ENCODE measurements around the gene COL5A2.

COL5A2 gene

GRCh38 chr2:189179570-189179950, at the start of gene COL5A2:
COL5A2 (minus strand) TSS chr2:189179761; CDS start chr2:189179604, 157 bp downstream.
- no peak for DNase-seq

DNA sequence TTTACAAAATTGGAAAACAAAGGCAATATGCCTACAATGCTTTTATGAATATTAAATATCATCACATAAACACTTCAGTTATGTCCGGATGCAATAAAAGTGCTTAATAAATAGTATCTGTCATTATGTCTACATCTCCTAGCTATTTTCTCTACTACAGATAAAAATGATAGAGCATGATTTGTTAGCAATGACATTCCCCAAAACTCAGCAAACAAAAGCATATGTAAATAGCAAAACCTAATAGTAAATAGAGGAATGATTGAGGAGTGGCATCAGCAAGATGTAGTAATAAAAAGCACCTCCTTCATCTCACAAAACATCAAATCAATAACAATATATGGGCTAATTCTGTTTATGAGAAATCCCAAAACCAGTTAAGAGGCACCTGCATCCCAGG, 46.5 kb upstream of the COL5A2 start:
- no peak for DNase-seq

DNA sequence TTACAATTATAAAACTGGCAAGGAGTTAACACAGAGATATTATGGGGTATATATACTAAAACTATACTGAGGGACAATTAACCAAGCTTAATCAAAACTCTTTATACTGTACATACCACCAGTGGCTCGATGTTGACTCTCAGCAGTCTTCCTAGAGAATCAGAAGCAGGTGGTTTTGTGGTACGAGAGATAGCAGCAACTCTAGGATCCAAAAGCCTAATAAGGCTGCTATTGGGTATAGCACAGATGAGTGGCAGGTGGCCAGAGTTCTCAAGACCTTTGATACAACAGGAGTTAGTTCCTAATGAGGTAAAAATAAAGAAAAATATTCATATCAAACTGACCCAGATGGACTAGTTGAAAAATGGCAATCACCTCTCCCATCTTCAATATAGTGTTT, 45.5 kb upstream of the COL5A2 start:
- DNase-seq = no peak

GRCh38 chr2:189222468-189223105, 43.0 kb upstream of the COL5A2 start:
- DNase-seq = no peak

DNA sequence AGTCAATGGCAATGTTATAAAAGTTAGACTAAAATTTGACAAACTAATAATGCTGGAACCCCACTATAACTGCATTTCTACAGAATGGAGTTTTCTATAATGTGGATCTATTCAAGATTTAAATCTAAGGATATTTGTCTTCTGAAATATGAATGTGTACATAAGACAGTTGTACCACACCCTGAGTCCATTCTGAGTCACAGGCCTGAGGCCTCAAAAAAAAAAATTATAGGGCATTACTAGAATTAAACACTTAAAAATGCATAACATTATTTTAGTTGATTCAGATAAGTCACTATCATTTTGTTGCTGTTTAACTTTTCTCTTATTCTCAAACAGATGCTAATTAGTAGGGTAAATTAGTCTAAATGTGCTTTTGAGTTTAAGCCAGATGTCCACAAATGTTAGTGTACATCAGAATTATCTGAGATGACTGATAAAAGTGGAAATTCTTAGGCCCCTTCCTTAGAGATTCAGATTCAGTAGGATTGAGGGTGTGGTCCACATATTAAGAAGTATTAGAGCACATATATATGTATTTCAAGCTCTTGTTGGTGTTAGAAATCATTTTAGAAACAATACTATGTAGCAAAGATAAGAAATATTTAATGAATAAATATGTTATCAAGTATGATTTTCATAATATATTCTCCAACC, 42.4 kb upstream of the COL5A2 start:
- DNase-seq = no peak

GRCh38 chr2:189218236-189218635, 38.7 kb upstream of the COL5A2 start:
- no peak for DNase-seq

DNA sequence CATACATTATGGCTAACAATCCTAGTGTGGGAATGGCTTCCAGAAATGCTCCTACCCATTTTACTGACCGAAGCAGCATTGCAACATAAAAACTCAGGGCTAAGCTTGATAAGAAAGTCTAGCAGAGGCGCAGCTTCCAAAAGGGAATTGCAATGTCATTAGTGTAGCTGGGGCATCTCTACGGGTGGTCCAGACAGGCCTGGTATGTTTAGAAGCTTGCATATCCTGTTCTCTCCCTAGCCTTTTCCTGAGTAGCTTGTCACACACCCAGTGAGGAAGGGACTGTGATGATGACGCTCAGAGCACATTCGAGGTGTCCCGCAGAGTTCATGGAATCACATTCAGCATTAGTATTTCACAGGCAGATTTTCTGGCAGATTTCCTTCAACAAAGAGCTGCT, 38.0 kb upstream of the COL5A2 start:
- DNase-seq = no peak

- DNase-seq = no peak
Measured at GRCh38 chr2:189217051-189217450, 37.5 kb upstream of the COL5A2 start.

DNA sequence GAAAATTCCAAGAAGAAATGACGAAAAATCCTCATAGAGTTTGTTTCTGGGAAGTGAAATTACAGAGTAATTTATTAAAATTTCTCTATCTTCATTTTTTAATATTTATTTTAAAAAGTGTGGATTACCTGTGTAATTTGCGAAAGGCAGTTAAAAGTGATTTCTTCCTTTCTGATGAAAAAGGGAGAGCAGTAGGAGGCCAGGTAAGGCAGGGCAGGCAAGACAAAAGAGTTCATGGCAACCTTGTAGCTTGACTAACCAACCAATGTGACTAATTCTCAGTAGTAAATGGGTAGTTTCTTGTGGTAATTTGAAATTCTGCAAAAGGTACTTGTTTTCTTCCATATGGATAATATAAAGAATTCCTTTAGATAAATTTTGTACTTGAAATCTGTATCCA, 34.9 kb upstream of the COL5A2 start:
- no peak for DNase-seq

GRCh38 chr2:189213250-189213649, 33.7 kb upstream of the COL5A2 start:
- no peak for DNase-seq

DNA sequence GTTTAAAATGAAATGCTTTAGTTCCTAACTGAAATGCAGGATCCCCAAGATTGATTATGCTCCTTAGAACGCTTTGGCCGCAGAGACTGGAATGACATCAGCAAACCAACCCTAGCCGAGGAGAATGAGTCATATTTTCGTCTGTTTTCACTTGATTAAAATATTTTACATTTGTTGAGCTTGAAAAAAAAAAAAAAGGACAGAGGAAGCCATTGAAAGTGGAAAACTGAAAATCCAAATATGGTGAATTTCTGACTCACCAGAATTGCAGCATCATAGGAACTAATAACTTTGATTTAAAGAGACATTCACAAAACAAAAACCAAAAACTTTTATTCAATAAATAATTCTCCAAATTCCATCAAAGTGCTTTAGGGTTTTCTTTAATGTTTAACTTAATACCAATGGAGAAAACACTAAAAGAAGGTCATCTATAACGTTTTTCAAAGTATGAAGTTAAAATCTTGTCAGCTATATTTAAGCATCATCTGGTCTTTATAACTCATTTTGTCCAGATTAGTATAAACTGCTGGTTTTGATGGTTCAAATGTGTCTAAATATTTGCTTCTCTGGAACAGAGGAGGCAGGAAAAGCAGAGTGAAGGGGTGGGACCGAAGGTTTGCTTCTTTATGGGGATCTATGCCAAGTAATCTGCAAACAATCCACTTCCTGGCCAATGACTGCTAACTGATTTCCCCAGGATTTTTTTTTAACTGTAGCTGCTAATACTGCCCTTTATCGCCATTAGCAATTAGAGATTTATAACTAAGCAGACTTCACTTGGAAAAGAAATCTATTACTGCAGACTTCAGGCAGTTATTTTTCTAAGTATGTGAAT, 30.9 kb upstream of the COL5A2 start:
- no peak for DNase-seq

GRCh38 chr2:189208254-189208653, 28.7 kb upstream of the COL5A2 start:
- DNase-seq = no peak

DNA sequence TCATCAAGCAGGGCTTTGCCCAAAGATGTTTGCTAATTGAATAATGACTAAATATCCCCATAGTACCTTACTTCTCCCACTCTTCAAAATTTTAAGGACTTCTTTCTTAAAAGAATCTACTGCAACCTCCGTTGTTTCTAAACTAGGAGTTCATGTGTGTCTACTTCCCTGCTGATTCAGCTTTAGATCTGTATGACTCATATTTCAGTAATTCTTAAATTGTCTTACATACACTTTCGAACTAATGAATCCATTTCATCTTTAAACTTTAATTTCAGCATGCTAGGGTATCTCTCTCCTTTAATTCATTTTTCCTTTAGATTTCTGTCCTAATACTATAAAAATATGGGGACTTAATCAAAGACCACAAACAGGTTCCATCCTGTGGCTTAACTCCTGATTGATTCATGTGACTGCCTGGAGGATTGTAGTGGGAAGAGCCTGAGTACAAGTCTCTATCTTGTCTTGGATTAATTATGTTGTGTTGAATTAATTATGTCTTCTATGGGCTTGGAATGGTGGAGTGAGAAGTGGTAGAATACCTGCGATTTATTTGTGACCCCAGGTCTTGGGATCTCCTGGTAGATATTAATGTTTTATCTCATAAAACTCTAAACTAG, 24.9 kb upstream of the COL5A2 start:
- no peak for DNase-seq

DNA sequence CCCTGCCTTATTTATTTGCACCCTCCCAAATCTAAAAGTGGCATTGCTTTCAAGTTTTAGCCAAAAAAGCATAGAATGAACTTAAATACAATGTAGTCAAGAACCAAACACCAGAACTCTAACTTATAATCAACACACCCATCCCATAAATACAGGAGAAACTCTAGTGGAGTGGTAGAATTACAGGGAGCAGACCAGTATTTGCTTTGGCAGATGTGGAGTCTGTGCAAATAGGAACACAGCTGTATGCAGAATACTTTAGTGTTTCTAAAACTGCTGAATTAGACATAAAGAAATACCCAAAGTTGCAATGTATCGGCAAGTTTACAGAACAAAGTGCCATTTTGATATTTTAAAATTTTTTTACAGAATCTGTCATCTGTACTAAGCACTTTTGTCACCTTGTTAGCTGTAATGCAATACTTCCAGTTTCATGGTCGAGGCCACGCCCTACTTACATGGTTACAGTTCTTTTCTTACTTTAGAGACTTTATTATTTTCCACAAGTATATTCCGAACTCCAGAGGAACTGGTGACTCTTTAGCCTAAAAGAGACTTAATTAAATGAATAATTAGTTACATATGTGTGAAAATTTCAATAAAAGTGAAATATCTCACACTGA, 23.7 kb upstream of the COL5A2 start:
- no peak for DNase-seq

DNA sequence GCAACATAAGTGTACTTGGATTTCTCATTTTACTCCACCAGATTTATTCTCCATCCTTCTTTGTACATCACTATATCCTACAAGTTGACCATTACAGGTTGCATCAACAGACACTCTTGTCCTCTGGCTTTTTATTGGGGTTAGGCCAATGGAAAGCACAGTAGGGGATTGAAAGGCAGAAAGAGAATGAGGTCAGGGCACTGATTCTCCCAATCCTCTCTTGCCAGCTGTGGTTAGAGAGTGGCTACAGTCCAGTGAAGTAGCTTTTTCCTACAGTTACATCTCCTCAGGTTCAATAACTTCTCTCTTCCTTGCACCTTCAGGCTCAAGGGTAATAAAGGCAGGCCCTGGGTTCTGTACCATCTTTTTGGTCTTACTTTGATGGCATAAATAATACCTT, 20.2 kb upstream of the COL5A2 start:
- no peak for DNase-seq

DNA sequence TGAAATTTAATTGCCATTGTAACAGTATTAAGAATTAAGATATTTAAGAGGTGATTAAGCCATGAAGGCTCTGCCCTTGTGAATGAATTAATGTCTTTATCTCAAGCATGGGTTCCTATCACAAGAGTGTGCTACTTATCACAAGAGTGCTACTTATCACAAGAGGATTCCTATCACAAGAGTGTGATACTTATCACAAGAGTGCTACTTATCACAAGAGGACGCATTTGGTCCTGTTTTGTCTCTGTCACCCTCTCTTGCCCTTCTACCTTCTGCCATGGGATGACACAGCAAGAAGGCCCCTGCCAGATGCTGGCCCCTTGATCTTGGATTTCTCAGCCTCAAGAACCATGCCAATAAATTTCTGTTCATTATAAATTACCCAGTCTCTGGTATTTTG, 13.2 kb upstream of the COL5A2 start:
- DNase-seq = no peak

DNA sequence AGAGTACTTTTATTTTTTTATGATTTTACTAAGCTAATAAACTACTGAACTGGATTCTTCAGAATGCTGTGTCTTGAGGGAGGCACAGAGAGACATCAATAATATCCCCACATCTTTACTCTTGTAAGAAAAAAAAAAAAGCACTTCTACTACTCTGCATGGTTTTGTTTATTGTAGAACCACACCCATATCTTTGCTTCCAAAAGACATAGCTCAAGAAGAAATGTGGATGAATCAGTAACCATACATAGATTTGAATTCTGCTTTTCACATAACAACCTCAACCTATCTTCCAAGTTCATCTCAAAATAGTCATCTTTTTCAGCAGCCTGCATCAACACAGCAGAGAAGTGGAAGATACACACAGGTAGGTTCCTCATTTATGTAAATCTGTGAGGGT, 12.2 kb upstream of the COL5A2 start:
- DNase-seq = no peak

GRCh38 chr2:189190685-189191084, 11.1 kb upstream of the COL5A2 start:
- DNase-seq = no peak

DNA sequence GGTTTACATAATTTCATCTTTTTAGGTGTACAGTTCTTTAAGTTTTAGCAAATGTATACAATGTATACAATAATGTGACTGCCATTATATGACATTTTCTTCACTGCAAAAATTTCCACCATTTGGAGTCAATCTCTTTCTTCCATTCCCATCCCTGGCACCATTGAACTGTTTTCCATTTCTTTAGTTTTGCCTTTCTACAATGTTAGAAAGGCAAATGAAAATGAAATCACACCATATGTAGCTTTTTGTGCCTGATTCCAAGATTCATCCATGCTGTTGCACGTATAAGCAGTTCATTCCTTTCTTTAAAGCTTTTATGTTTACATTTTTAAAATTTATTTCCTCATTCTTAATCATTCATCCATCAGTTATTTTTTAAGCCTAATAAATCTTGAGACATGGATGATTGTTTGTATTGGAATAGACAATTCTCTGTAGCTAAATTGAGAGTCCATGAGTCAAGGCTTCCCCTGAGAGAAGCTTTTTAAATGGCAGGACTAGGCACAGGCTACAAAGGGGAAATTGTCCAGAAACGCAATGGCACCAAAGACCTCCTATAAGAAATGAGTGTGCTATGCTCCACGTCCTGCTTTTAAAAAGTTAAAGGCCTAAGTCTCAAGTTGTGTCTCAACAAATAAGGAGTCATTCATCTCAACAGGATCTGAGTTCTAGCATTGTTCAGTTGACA, 8.7 kb upstream of the COL5A2 start:
- DNase-seq = no peak

GRCh38 chr2:189183170-189183569, 3.6 kb upstream of the COL5A2 start:
- DNase-seq = no peak

DNA sequence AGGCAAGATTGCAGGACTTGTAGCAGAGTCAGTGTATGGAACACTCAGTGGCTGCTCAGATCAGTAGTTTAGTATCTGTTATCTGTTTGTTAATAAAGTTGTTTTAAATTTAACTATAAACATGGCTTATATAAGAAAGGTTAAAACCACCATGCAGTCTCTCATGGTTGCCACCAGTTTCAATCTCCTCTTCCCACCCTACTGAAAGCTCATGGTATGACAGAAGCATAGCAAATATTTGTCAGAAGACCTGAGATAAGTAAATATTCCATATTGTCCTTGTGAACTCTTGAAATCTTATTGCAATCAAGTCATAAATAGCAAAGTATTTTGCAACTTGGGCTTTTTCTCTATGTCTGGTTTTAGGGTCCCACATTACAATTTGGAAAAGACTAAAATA, 2.1 kb upstream of the COL5A2 start:
- DNase-seq = no peak

GRCh38 chr2:189178726-189179569, 613 bp downstream of the COL5A2 start:
- no peak for DNase-seq

All from NCI-H510A (cell line).